GM13976 (cell line): Measurements from ENCODE around the gene TBC1D22A.

Experiments
- DNase-seq: peaks from one replicate; pipeline ENCODE4 v3.0.0; 2012; ENCODE audit warnings: low spot score
- in situ Hi-C: fragments of 300-500 bp; cut with MboI; formaldehyde crosslinking; loops from one replicate; pipeline ENCODE4 v1.12.0; 2022; ENCODE audit warnings: low sequenced_read_pairs, mixed read lengths, inconsistent platforms; ENCODE audit not compliant: unreplicated experiment
- TF ChIP-seq, protein P1 (sequence below): IDR thresholded peaks from 2 replicates; pipeline ENCODE4 v1.5.1; 2012; ENCODE audit warnings: borderline replicate concordance, mild to moderate bottlenecking; ENCODE audit not compliant: insufficient read depth; ENCODE audit errors: extremely low read depth, missing control alignments, control extremely low read depth

The TBC1D22A gene

DNA sequence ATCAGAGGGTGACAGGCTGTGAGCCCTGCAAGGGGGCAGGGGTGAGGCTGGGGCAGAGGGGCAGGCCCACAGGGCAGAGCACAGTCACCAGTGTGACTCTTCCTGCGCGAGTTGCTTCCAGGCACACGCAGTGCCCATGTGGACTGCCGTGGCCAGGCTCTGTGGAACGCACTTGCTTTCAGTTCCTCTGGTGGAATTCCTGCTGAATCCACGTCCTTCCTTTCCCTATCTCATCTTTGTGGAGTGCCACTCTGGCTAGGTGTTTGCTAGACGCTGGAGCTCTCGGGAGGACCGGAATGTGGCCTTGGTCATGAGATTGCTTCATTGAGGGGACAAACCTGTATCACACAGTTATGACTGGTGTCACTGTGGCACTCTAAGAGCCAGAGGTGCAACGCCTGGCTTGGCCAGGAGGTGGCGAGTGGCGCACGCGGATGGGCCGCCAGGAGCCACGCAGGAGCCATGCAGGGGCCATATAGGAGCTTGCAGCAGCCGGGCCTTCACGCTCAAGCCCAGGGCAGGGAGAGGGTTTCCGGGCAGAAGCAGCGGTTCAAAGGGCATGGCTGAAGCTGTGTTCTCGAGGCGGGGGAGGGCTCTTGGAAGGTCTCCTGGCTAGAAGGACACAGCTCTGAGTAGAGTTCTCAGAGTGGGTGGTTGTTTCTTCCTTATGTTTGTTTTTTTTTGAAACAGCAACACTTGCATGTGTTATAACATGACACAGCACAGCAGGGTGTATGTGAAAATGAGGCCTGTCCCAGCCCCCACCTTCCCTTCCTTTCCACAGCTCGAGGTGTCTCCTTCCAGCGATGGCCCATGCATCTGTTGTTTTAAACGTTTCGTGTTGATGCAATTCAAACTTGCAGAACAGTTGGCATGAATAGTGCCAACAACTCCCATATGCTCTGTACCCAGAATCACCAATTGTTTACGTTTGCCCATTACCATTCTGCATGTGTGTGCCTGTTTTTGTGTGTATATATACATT, 36.2 kb downstream of the TBC1D22A start:
- in situ Hi-C loops: no loop called here
- TF ChIP-seq, protein P1, sequence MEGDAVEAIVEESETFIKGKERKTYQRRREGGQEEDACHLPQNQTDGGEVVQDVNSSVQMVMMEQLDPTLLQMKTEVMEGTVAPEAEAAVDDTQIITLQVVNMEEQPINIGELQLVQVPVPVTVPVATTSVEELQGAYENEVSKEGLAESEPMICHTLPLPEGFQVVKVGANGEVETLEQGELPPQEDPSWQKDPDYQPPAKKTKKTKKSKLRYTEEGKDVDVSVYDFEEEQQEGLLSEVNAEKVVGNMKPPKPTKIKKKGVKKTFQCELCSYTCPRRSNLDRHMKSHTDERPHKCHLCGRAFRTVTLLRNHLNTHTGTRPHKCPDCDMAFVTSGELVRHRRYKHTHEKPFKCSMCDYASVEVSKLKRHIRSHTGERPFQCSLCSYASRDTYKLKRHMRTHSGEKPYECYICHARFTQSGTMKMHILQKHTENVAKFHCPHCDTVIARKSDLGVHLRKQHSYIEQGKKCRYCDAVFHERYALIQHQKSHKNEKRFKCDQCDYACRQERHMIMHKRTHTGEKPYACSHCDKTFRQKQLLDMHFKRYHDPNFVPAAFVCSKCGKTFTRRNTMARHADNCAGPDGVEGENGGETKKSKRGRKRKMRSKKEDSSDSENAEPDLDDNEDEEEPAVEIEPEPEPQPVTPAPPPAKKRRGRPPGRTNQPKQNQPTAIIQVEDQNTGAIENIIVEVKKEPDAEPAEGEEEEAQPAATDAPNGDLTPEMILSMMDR: peak; percentile 92

DNA sequence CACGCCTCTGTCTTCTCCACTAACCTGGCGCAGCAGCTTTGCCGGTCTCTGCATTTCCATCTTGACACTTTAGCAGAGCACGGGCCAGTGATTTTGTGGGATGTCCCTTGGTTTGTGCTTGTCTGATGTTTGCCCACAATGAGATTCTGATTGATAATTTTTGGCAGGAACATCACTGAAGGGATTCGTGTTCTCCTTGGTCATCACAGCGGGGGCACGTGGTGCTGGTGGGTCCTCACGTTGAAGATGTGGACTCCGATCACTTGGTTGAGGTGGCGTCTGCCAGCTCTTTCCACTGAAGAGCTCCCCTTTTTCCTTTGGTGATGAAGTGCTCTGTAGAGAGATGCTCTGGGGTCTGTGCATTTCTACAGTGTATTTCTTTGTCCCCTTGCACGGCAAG, 37.2 kb downstream of the TBC1D22A start:
- in situ Hi-C loops: no loop called here
- TF ChIP-seq, protein P1: no peak
- DNase-seq: no peak

More for the DNA sequence above, 36.2 kb downstream of the TBC1D22A start:
- DNase-seq: peak; percentile 88

DNA sequence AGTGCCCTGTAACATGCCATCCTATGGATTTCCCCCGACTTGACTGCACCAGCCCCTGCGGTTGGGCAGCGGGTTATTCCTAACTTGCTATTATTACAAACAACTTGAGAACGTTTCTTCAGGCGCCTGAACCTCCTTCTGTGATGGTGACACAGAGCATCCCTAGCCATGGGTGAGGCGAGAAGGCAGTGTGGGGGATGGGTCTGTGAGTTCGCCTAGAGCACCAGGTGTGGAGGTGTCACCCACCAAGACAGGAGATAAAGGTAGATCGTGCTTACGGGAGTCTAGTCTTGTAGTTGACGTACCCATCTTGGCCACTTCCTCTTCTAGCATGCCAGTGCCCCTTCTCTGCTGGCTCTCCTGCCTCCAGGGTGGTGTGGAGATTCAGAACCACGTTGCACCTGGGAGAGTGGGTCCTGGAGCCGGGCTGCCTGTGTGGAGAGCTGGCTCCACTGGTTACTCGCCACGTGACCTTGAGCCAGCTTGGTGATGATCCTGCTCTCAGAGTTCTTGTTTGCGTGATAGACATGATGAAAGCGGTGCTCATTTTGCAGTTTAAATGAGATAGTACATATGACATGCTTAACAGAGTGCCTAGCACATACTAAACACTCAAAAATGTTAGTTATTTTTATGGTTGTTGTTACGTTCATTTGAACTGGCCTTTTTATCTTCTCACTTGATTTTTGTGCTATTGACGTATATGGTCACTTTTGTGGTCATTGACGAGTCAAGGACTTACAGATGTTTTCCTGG, 37.8 kb downstream of the TBC1D22A start:
- TF ChIP-seq, protein P1: no peak
- in situ Hi-C loops: no loop called here
- no peak for DNase-seq

DNA sequence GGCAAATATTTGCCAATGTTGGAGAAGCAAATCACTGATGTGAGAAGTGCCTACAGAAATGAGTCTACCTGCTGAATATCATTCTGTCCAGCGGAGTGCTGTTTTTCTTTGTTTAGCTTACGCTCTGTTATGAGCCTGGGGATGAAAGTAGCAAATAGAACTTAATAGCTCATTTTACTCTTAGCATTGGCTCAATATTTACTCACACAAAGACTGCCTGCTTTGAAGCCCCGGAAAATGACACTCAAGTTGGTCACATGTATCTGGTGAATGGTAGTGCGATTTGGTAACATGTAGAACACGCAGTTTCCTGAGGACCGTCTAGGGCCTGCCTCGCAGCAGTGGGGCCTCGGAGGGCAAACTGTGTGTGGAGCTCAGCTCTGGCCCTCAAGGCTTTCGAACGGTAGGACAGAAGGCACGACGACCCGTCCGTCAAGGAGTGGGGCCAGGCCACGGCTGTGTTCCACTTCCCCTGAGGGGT, 38.9 kb downstream of the TBC1D22A start:
- TF ChIP-seq, protein P1: no peak
- in situ Hi-C loops: no loop called here
- DNase-seq: no peak

DNA sequence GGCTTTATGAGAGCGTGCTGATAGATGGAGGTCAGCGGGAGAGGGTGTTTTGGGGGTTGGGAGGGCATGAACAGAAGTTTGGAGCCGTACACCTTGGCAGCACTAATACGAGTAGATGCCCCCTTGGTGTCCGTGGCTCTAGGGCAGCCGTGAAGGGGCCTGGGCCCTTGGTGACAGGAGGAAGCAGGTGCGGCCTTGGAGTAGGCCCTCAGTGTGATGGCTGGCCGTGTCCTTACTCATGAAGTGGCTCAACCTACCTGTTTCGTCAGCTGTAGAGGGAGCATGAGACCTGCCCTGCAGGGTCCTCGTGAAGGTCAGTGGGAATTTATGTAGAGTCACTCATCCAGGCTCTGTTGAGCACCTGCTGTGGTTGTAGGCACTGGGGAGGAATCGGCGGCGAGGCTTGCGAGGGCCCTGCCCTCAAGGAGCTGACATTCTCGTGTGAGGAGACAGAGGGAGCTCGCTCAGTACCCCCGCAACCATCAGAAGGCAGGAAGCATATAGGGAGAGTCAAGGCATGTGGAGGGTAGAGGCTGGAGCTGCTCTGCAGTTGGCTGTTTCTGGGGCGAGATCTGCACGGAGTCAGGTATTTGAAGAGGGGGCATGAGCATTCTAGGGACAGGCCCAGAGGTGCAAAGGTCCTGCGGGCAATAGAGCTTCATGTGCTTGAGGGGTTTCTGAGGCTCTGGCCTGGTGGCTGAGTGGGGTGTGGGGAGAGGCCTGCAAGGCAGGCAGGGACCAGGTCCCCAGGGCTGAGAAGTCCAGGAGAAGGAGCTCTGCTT, 39.6 kb downstream of the TBC1D22A start:
- no peak for DNase-seq
- in situ Hi-C loops: no loop called here
- TF ChIP-seq, protein P1: no peak

DNA sequence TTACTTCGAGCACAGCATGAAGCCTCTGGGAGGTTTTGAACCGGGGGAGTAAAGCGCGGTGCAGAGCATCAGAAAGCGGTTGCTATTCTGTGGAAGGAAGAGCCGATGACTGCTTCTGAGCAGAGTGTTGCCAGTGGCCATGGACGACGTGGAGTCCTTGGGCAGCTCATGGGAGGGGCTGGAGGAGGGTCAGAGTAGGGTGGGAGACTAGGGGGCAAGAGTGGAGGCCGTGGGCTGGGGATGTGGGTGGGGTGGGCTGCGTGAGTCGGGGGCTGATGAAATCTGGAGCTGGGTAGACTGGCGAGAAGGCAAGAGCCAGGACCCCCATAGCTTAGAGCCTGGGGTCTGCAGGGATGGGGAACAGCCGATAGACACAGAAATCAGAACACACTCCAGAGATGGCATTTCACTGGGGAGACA, 40.2 kb downstream of the TBC1D22A start:
- DNase-seq: no peak
- in situ Hi-C loops: no loop called here
- TF ChIP-seq, protein P1: no peak
